CD14-positive monocyte (primary cell): ENCODE results near the gene UGT2B7. TPM values are rescaled to one million over a fixed set of nuclear protein-coding genes. Genes with fewer than 3 reads are reported as not detected.

Experiments used
- DNase-seq, 3 donors: peaks; one replicate each; pipeline ENCODE4 v3.0.0-alpha.2; 2011 to 2022
- H2AFZ ChIP-seq: 2 replicates; pipeline ENCODE4 v1.6.0; 2012; ENCODE audit warnings: mild to moderate bottlenecking, low read depth, low read length, inconsistent platforms; ENCODE audit not compliant: insufficient read depth, poor library complexity, severe bottlenecking
- H3K27ac ChIP-seq, 2 donors: 1 replicate in 1 of 2; 2 replicates in 1 of 2; pipeline ENCODE4 v1.5.1; 2012 to 2013; ENCODE audit warnings: low read length in 2 of 2, control low read depth in 1 of 2, inconsistent platforms in 1 of 2, low read depth in 1 of 2, mild to moderate bottlenecking in 1 of 2
- H3K27me3 ChIP-seq, 2 donors: one replicate each; pipeline versions ENCODE4 v1.6.0 to v1.6.1; 2011 to 2013; ENCODE audit warnings: low read length in 2 of 2; ENCODE audit not compliant: control insufficient read depth in 2 of 2, insufficient read depth in 2 of 2
- H3K36me3 ChIP-seq, 2 donors: replicated peaks in 1 of 2; 1 replicate in 1 of 2; 2 replicates in 1 of 2; pipeline versions ENCODE4 v1.5.1 to v1.6.1; 2012 to 2013; ENCODE audit warnings: low read length in 2 of 2, control low read depth in 1 of 2, inconsistent platforms in 1 of 2, mild to moderate bottlenecking in 1 of 2; ENCODE audit not compliant: insufficient read depth in 2 of 2, control insufficient read depth in 1 of 2
- H3K4me1 ChIP-seq, 2 donors: 1 replicate in 1 of 2; 2 replicates in 1 of 2; pipeline versions ENCODE4 v1.5.1 to v1.6.1; 2012 to 2013; ENCODE audit warnings: low read length in 2 of 2, control low read depth in 1 of 2, inconsistent platforms in 1 of 2, mild to moderate bottlenecking in 1 of 2, moderate library complexity in 1 of 2; ENCODE audit not compliant: insufficient read depth in 2 of 2, control insufficient read depth in 1 of 2
- H3K4me2 ChIP-seq: replicated peaks from 2 replicates; pipeline ENCODE3; 2012; ENCODE audit warnings: low read length, moderate library complexity, mild to moderate bottlenecking; ENCODE audit not compliant: poor library complexity, severe bottlenecking; ENCODE audit errors: extremely low read depth
- H3K4me3 ChIP-seq, 3 experiments: fragments of 200-600 bp in 1 of 3; sonication (generic) in 1 of 3; replicated peaks in 1 of 3; 1 replicate in 2 of 3; 2 replicates in 1 of 3; pipeline ENCODE4 v1.5.1; 2011 to 2013; ENCODE audit warnings: low read length in 3 of 3, mild to moderate bottlenecking in 3 of 3, control low read depth in 2 of 3, low read depth in 2 of 3, inconsistent platforms in 1 of 3, moderate library complexity in 1 of 3
- H3K79me2 ChIP-seq: 2 replicates; pipeline ENCODE4 v1.6.0; 2012; ENCODE audit warnings: mild to moderate bottlenecking, control low read depth, inconsistent platforms, low read length, moderate library complexity; ENCODE audit not compliant: insufficient read depth
- H3K9ac ChIP-seq: 2 replicates; pipeline ENCODE4 v1.6.0; 2017; ENCODE audit warnings: low read length, mild to moderate bottlenecking; ENCODE audit not compliant: insufficient read depth, poor library complexity, severe bottlenecking
- H3K9me3 ChIP-seq, 2 donors: replicated peaks in 1 of 2; 1 replicate in 1 of 2; 2 replicates in 1 of 2; pipeline versions ENCODE4 v1.5.1 to v1.6.1; 2012 to 2013; ENCODE audit warnings: low read length in 2 of 2, control low read depth in 1 of 2; ENCODE audit not compliant: control insufficient read depth in 1 of 2, insufficient read depth in 1 of 2
- H4K20me1 ChIP-seq: 2 replicates; pipeline ENCODE4 v1.6.0; 2012; ENCODE audit warnings: mild to moderate bottlenecking, low read length, control low read depth, moderate library complexity; ENCODE audit not compliant: insufficient read depth
- H3K27ac Mint-ChIP-seq, 7 donors: one replicate each; pipeline ENCODE4 v1.8.0; 2020; ENCODE audit warnings: mild to moderate bottlenecking in 7 of 7, mixed read lengths in 7 of 7, moderate library complexity in 6 of 7, inconsistent platforms in 2 of 7
- H3K27me3 Mint-ChIP-seq, 3 donors: one replicate each; pipeline ENCODE4 v1.8.0; 2021 to 2022; ENCODE audit warnings: low read depth in 3 of 3, mild to moderate bottlenecking in 3 of 3, mixed read lengths in 3 of 3, moderate library complexity in 3 of 3, inconsistent platforms in 1 of 3
- H3K36me3 Mint-ChIP-seq, 2 donors: one replicate each; pipeline ENCODE4 v1.8.0; 2020; ENCODE audit warnings: mixed read lengths in 2 of 2, inconsistent platforms in 1 of 2, mild to moderate bottlenecking in 1 of 2
- H3K4me1 Mint-ChIP-seq: one replicate; pipeline ENCODE4 v1.8.0; 2020; ENCODE audit warnings: mild to moderate bottlenecking, mixed read lengths
- H3K4me3 Mint-ChIP-seq, 2 donors: one replicate each; pipeline ENCODE4 v1.8.0; 2020; ENCODE audit warnings: mild to moderate bottlenecking in 2 of 2, mixed read lengths in 2 of 2, moderate library complexity in 1 of 2
- H3K9me3 Mint-ChIP-seq, 7 donors: one replicate each; pipeline ENCODE4 v1.8.0; 2020 to 2022; ENCODE audit warnings: mixed read lengths in 7 of 7, mild to moderate bottlenecking in 6 of 7, moderate library complexity in 6 of 7, inconsistent platforms in 2 of 7
- CTCF ChIP-seq: fragments of 200-600 bp; IDR thresholded peaks from one replicate; pipeline ENCODE4 v1.8.0; 2022; ENCODE audit warnings: antibody characterized with exemption, mild to moderate bottlenecking
- WGBS: methylation state at CpG from one replicate; pipeline ENCODE4 v1.1.5; 2013; ENCODE audit warnings: missing lambda C conversion rate; ENCODE audit not compliant: insufficient coverage; 5-methylcytosine and 5-hydroxymethylcytosine counted together
- intact Hi-C, 2 donors: fragments of 100-400 bp; cut with micrococcal nuclease; formaldehyde crosslinking; loops; one replicate each; pipeline versions ENCODE4 v1.15.0 to v1.15.1; 2023
- polyA plus RNA-seq, 3 donors: library from polyadenylated mRNA; depleted of rRNA in 1 of 3; unstranded in 2 of 3; stranded (reverse) in 1 of 3; fragments of 300-500 nt in 2 of 3; fragments of >200 nt in 1 of 3; fragmentation: Illumina TruSeq in 2 of 3; gene quantifications; 1 replicate in 2 of 3; 2 replicates in 1 of 3; pipeline ENCODE4 v1.2.3, GENCODE V29; 2012 to 2021

UGT2B7 gene
- polyA plus RNA-seq, 3 donors, result not detected

- Histone ChIP-seq H3K4me2 (no peak overlapping the region), H3K27me3 (no peaks in the 10 kb centered on the region), H3K27ac (no peak overlapping the region), H4K20me1 (no peaks in the 10 kb centered on the region), H3K4me3 (no peak overlapping the region), H3K79me2 (no peaks in the 10 kb centered on the region), H3K4me1 (no peaks in the 10 kb centered on the region), H3K36me3 (no peaks in the 10 kb centered on the region), H2AFZ (no peak overlapping the region), H3K9me3 (peaks cover 6 to 7% of the 10 kb centered on the region in 2 donors), H3K9ac (no peak overlapping the region)
- H3K4me1 Mint-ChIP-seq, result no peaks in the 10 kb centered on the region
- TF ChIP-seq CTCF, result no peak
- no peak for DNase-seq
- H3K36me3 Mint-ChIP-seq, result no peaks in the 10 kb centered on the region
- no peaks in the 10 kb centered on the region for H3K27me3 Mint-ChIP-seq
- intact Hi-C loops, result no loop called here
- no peak overlapping the region for H3K4me3 Mint-ChIP-seq
- WGBS, result no CpG with 5 or more reads among the region's 4 CpGs
- H3K27ac Mint-ChIP-seq, result no peak overlapping the region
- peaks cover 0 to 3% (median 2%) of the 10 kb centered on the region in 7 donors for H3K9me3 Mint-ChIP-seq
Measured at GRCh38 chr4:69075061-69075792, 21.0 kb upstream of the UGT2B7 start.

- no peak overlapping the region for H3K27ac Mint-ChIP-seq
- H3K9me3 ChIP-seq, result peaks cover 6 to 8% of the 10 kb centered on the region in 2 donors
- intact Hi-C loops, result no loop called here
- no peak overlapping the region for H3K27ac ChIP-seq
- no peaks in the 10 kb centered on the region for H3K27me3 Mint-ChIP-seq
- H3K4me1 Mint-ChIP-seq, result no peaks in the 10 kb centered on the region
- no peaks in the 10 kb centered on the region for H3K27me3 ChIP-seq
- no peaks in the 10 kb centered on the region for H3K4me1 ChIP-seq
- peaks cover 0 to 3% (median 0%) of the 10 kb centered on the region in 7 donors for H3K9me3 Mint-ChIP-seq
- WGBS, result 75% methylated on average over 2 of the region's 2 CpGs
- H3K4me2 ChIP-seq, result no peak overlapping the region
- H3K79me2 ChIP-seq, result no peaks in the 10 kb centered on the region
- no peaks in the 10 kb centered on the region for H3K36me3 ChIP-seq
- no peak overlapping the region for H2AFZ ChIP-seq
- no peak overlapping the region for H3K4me3 Mint-ChIP-seq
- H3K4me3 ChIP-seq, result no peak overlapping the region
- no peaks in the 10 kb centered on the region for H4K20me1 ChIP-seq
- no peak for DNase-seq
- no peak overlapping the region for H3K9ac ChIP-seq
- no peak for TF ChIP-seq CTCF
- H3K36me3 Mint-ChIP-seq, result no peaks in the 10 kb centered on the region
Measured at GRCh38 chr4:69078852-69079251, 17.4 kb upstream of the UGT2B7 start.
